Uterus (tissue), 2 donors: ENCODE results near the gene C9orf72.

ENCODE experiments used
- CTCF ChIP-seq, 4 experiments: fragments of 200-600 bp in 2 of 4; fragments of 450-650 bp in 2 of 4; sonication (generic) in 2 of 4; IDR thresholded peaks; one replicate each; pipeline ENCODE4 v1.5.1; 2016 to 2019; ENCODE audit warnings: antibody characterized with exemption in 4 of 4, mild to moderate bottlenecking in 2 of 4, moderate library complexity in 1 of 4
- POLR2A ChIP-seq, 2 donors: fragments of 450-650 bp; IDR thresholded peaks; one replicate each; pipeline ENCODE4 v1.6.1; 2016; ENCODE audit warnings: antibody characterized with exemption in 2 of 2, mild to moderate bottlenecking in 1 of 2, moderate library complexity in 1 of 2

- no peak for TF ChIP-seq CTCF (IDR thresholded peaks at IDR 0.05)
- TF ChIP-seq POLR2A (IDR thresholded peaks at IDR 0.05) = no peak
Measured at GRCh38 chr9:27536168-27536567, 37.1 kb downstream of the C9orf72 start.
